ENCODE results near the gene CPTP. TPM values are rescaled to one million over a fixed set of nuclear protein-coding genes. Genes with fewer than 3 reads are reported as not detected.
A peak's percentile ranks its signal among the peaks of the same experiment; 100 is the strongest.

Gene CPTP
- total and polyA plus RNA-seq, 7 donors: 8.4 to 57.1 (median 21.6) TPM

DNA sequence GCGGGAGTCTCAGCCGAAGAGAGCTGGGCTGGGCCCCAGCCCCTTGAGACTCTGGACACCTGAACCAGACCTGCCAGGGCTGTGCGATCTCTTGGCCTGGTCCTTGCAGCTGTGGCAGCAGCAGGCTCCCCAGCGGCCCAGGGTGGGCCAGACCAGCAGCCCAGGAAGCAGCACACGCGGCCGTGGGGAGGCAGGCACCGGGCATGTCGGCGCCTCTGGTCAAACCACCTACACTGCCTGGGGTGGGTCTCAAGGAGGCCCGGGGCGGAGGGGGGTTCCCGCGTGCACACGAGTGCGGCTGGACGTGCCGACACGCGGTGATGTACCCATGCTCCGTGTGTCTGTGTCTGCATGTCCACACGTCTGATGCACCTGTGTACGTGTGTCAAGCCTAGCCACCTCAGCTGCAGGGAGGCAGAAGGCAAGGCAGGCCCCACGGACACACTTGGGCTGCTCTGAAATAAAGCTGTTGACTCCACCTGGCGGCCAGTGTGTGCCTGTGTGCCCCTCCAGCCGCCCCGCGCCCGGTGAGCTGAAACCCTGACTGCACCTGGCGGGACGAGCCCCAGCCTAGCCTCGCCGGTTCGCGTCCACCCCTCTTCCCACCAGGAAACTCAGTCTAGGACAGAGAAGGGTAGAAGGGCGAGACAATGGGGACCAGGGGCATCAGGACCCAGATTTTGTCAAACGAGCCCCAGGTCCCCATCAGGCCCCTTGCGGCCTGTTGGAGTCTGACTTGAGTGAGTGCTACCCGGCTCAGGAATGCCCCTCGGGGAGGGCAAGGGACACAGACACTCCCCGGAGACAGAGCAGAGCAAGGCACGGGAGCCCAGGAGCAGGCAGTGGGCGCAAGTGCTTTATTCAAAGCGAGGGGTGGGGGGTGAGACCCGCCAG lies 32.8 kb upstream of the CPTP start:
- H3K36me3 ChIP-seq: peaks cover 0 to 34% (median 9%) of the 10 kb centered on the region in 4 donors
- TF ChIP-seq EP300 (IDR thresholded peaks at IDR 0.05): no peak
- TF ChIP-seq, protein P1, sequence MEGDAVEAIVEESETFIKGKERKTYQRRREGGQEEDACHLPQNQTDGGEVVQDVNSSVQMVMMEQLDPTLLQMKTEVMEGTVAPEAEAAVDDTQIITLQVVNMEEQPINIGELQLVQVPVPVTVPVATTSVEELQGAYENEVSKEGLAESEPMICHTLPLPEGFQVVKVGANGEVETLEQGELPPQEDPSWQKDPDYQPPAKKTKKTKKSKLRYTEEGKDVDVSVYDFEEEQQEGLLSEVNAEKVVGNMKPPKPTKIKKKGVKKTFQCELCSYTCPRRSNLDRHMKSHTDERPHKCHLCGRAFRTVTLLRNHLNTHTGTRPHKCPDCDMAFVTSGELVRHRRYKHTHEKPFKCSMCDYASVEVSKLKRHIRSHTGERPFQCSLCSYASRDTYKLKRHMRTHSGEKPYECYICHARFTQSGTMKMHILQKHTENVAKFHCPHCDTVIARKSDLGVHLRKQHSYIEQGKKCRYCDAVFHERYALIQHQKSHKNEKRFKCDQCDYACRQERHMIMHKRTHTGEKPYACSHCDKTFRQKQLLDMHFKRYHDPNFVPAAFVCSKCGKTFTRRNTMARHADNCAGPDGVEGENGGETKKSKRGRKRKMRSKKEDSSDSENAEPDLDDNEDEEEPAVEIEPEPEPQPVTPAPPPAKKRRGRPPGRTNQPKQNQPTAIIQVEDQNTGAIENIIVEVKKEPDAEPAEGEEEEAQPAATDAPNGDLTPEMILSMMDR (IDR thresholded peaks at IDR 0.05): peak; percentile 52 to 68 (median 63)
- 19 to 47% methylated on average over 45 of the region's 45 CpGs for WGBS, 2 donors
- H3K4me3 ChIP-seq: no peak overlapping the region
- peaks cover 0 to 9% (median 4%) of the 10 kb centered on the region in 4 donors for H3K4me1 ChIP-seq
- DNase-seq: peak; percentile 84
- H3K27ac ChIP-seq: no peak overlapping the region
- peaks cover 0 to 12% (median 7%) of the 10 kb centered on the region in 3 donors for H3K27me3 ChIP-seq
- no peaks in the 10 kb centered on the region for H3K9me3 ChIP-seq
- intact Hi-C loops (cut with DNase I): no loop called here

DNA sequence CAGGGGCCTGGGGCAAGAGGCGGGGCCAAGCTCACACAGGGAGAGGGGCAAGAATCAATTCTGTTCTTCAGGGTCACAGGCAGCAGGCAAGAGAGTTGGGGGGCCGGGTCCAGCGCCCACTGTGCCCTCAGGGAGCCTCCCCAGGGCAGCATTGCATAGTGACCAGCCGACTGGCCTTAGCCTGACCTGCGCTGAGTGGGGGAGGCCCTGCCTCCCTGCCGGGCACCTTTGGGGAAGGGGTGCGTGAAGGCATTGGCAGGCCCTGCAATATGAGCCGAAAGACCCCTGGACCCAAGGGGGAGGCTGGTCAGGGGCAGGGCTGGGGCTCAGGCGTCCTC lies 32.2 kb upstream of the CPTP start:
- H3K27me3 ChIP-seq: peaks cover 0 to 6% (median 1%) of the 10 kb centered on the region in 3 donors
- no peak for TF ChIP-seq POLR2A (IDR thresholded peaks at IDR 0.05)
- TF ChIP-seq, protein P1 (IDR thresholded peaks at IDR 0.05): no peak
- no peak for TF ChIP-seq POLR2AphosphoS5 (IDR thresholded peaks at IDR 0.05)
- TF ChIP-seq EP300 (IDR thresholded peaks at IDR 0.05): no peak
- intact Hi-C loops (cut with DNase I): no loop called here
- H3K4me1 ChIP-seq: peaks cover 0 to 9% (median 4%) of the 10 kb centered on the region in 4 donors
- no peak overlapping the region for H3K4me3 ChIP-seq
- DNase-seq: no peak
- H3K36me3 ChIP-seq: peaks cover 0 to 36% (median 9%) of the 10 kb centered on the region in 4 donors
- H3K9me3 ChIP-seq: no peaks in the 10 kb centered on the region
- WGBS, 2 donors: 89 to 92% methylated on average over 9 of the region's 9 CpGs
- no peak overlapping the region for H3K27ac ChIP-seq

DNA sequence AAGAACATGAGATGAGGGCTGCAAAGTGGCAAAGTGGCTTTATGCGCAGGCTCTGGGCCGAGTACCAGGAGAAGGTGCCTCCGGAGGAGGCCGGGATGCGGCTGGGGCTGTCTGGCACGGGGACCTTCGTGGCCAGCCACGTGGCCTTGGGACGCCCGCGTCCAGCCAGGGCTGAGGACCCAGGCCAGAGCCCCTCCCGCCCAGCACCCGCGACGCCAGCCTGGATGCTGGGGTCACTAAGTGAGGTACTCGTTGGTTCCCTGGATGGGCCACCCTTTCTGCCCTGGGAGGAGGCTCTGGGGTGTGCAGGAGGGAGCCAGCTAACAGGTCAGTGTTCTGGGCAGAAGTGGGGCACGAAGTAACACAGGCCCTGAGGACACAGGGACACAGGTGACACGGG lies 31.8 kb upstream of the CPTP start:
- Histone ChIP-seq H3K4me3 (no peak overlapping the region), H3K27ac (no peak overlapping the region), H3K9me3 (no peaks in the 10 kb centered on the region), H3K36me3 (peaks cover 0 to 40% (median 11%) of the 10 kb centered on the region in 4 donors), H3K27me3 (peaks cover 0 to 2% (median 0%) of the 10 kb centered on the region in 3 donors), H3K4me1 (peaks cover 0 to 9% (median 4%) of the 10 kb centered on the region in 4 donors)
- DNase-seq: no peak
- intact Hi-C loops (cut with DNase I): no loop called here
- no peak for TF ChIP-seq POLR2AphosphoS5 (IDR thresholded peaks at IDR 0.05)
- TF ChIP-seq POLR2A (IDR thresholded peaks at IDR 0.05): no peak
- TF ChIP-seq EP300 (IDR thresholded peaks at IDR 0.05): no peak
- TF ChIP-seq, protein P1 (IDR thresholded peaks at IDR 0.05): no peak
- 94 to 96% methylated on average over 18 of the region's 18 CpGs for WGBS, 2 donors

DNA sequence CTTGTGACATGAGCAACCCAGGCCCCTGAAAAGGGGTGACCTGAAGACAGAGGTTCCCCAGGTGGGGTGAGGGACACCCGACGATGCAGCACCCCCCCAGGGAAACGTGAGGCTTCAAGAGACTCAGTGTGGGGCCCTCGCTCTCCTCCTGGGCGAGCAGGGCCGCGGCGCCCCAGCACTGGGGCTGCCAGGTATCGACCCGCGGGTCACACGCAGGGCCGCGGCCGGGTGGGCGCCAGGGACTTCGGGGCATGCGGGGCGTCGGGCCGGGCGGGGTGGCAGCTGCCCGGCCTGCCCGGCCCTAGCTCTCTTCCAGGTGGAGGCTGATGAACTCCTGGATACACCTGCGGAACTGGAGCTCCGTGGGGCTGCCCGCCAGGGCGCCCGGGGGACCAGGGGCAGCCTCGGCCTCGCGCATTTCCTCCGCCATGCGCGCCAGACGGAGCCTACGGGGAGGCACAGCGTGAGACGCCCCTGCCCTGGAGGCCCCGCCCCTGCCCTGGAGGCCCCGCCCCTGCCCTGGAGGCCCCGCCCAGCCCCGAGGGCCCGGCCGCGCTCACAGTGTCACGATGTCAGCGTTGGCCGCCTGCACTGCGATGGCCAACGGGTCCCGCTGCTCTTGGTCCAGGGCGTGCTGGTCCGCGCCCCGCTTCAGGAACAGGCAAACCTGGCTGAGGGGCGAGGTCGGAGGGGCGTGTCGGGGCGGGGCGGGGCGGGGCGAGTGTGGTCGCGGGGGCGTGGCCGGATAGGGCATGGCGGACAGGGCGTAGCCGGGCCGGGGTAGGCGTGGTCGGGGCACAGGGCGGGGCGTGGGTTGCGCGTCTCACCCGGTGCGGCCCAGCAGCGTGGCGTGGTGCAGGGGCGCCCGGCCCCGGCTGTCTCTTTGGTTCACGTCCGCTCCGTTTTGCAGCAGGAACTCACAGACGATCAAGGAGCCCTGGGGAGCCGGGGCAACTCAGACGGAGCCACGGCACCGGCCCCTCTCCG lies 31.0 kb upstream of the CPTP start:
- Histone ChIP-seq H3K4me1 (peaks cover 0 to 9% (median 4%) of the 10 kb centered on the region in 4 donors), H3K36me3 (peaks cover 0 to 44% (median 13%) of the 10 kb centered on the region in 4 donors), H3K4me3 (no peak overlapping the region), H3K27me3 (no peaks in the 10 kb centered on the region), H3K27ac (no peak overlapping the region), H3K9me3 (no peaks in the 10 kb centered on the region)
- no peak for DNase-seq
- intact Hi-C loops (cut with DNase I): no loop called here
- TF ChIP-seq POLR2A (IDR thresholded peaks at IDR 0.05): no peak
- no peak for TF ChIP-seq EP300 (IDR thresholded peaks at IDR 0.05)
- TF ChIP-seq, protein P1 (IDR thresholded peaks at IDR 0.05): no peak
- TF ChIP-seq POLR2AphosphoS5 (IDR thresholded peaks at IDR 0.05): no peak
- WGBS, 2 donors: 82 to 89% methylated on average over 94 of the region's 94 CpGs
